CD4-positive, alpha-beta memory T cell (primary cell): ENCODE measurements around the gene SLC35A5. TPM values are rescaled to one million over a fixed set of nuclear protein-coding genes. Genes with fewer than 3 reads are reported as not detected.
"Not testable (repeated sequence)": the region's sequence is repeated elsewhere in the genome, so short reads cannot be mapped to it uniquely, and the experiment has no call there.

Experiments
- CTCF ChIA-PET: fragments of 350-600 bp; sonication (Branson Sonifier 250); formaldehyde crosslinking; loops from one replicate; lab custom pipeline; 2021; ENCODE audit warnings: inconsistent platforms; ENCODE audit not compliant: partially characterized antibody; lab: Charles Lee
- POLR2A ChIA-PET: fragments of 350-600 bp; sonication (Branson Sonifier 250); formaldehyde crosslinking; loops from one replicate; lab custom pipeline; 2021; ENCODE audit not compliant: partially characterized antibody; lab: Charles Lee
- DNase-seq, 5 donors: peaks; one replicate each; pipeline versions ENCODE4 v3.0.0 to v3.0.0-alpha.2; 2020 to 2022; ENCODE audit warnings: mixed read lengths in 1 of 5
- H3K27ac ChIP-seq: one replicate; pipeline ENCODE4 v1.7.0; 2013; ENCODE audit warnings: low read depth, low read length
- H3K27me3 ChIP-seq: 2 replicates; pipeline ENCODE4 v1.7.0; 2013; ENCODE audit warnings: mild to moderate bottlenecking, low read length, moderate library complexity; ENCODE audit not compliant: insufficient read depth
- H3K36me3 ChIP-seq: 2 replicates; pipeline ENCODE4 v1.7.0; 2013; ENCODE audit warnings: mild to moderate bottlenecking, low read length, moderate library complexity; ENCODE audit not compliant: insufficient read depth
- H3K4me1 ChIP-seq: 2 replicates; pipeline ENCODE4 v1.7.0; 2013; ENCODE audit warnings: mild to moderate bottlenecking, low read length, moderate library complexity; ENCODE audit not compliant: insufficient read depth
- H3K4me3 ChIP-seq, 2 donors: one replicate each; pipeline ENCODE4 v1.7.0; 2013; ENCODE audit warnings: low read length in 2 of 2, mild to moderate bottlenecking in 1 of 2
- H3K9me3 ChIP-seq, 2 donors: one replicate each; pipeline ENCODE4 v1.7.0; 2013; ENCODE audit warnings: low read length in 2 of 2, control low read depth in 1 of 2; ENCODE audit not compliant: control insufficient read depth in 1 of 2
- H3K27ac Mint-ChIP-seq, 7 donors: one replicate each; pipeline ENCODE4 v1.8.0; 2020 to 2021; ENCODE audit warnings: mixed read lengths in 7 of 7, mild to moderate bottlenecking in 6 of 7, inconsistent platforms in 3 of 7, moderate library complexity in 3 of 7
- H3K27me3 Mint-ChIP-seq, 2 donors: one replicate each; pipeline ENCODE4 v1.8.0; 2020 to 2021; ENCODE audit warnings: mixed read lengths in 2 of 2
- H3K36me3 Mint-ChIP-seq, 2 donors: one replicate each; pipeline ENCODE4 v1.8.0; 2020 to 2021; ENCODE audit warnings: mixed read lengths in 2 of 2, inconsistent platforms in 1 of 2, mild to moderate bottlenecking in 1 of 2
- H3K4me1 Mint-ChIP-seq, 4 donors: one replicate each; pipeline ENCODE4 v1.8.0; 2020 to 2021; ENCODE audit warnings: mixed read lengths in 4 of 4, mild to moderate bottlenecking in 1 of 4
- H3K4me3 Mint-ChIP-seq, 8 donors: one replicate each; pipeline ENCODE4 v1.8.0; 2020 to 2021; ENCODE audit warnings: mixed read lengths in 8 of 8, mild to moderate bottlenecking in 7 of 8, moderate library complexity in 6 of 8, inconsistent platforms in 3 of 8
- H3K9me3 Mint-ChIP-seq, 8 donors: one replicate each; pipeline ENCODE4 v1.8.0; 2020 to 2021; ENCODE audit warnings: mixed read lengths in 8 of 8, mild to moderate bottlenecking in 5 of 8, inconsistent platforms in 3 of 8, moderate library complexity in 1 of 8
- intact Hi-C: fragments of 100-400 bp; cut with micrococcal nuclease; formaldehyde crosslinking; loops from one replicate; pipeline ENCODE4 v1.15.1; 2023
- polyA plus RNA-seq, 2 donors: library from polyadenylated mRNA; unstranded; fragments of 300-500 nt; fragmentation: Illumina TruSeq; gene quantifications; one replicate each; pipeline ENCODE4 v1.2.3, GENCODE V29; 2021
- total RNA-seq, 2 experiments: library from RNA; stranded (reverse); gene quantifications; one replicate each; pipeline ENCODE4 v1.2.3, GENCODE V29; 2021

SLC35A5 gene
- total RNA-seq, result 10 to 100 TPM; 25.5 to 26.6 TPM
- polyA plus RNA-seq, result 10 to 100 TPM; 13.9 to 24.9 TPM

DNA sequence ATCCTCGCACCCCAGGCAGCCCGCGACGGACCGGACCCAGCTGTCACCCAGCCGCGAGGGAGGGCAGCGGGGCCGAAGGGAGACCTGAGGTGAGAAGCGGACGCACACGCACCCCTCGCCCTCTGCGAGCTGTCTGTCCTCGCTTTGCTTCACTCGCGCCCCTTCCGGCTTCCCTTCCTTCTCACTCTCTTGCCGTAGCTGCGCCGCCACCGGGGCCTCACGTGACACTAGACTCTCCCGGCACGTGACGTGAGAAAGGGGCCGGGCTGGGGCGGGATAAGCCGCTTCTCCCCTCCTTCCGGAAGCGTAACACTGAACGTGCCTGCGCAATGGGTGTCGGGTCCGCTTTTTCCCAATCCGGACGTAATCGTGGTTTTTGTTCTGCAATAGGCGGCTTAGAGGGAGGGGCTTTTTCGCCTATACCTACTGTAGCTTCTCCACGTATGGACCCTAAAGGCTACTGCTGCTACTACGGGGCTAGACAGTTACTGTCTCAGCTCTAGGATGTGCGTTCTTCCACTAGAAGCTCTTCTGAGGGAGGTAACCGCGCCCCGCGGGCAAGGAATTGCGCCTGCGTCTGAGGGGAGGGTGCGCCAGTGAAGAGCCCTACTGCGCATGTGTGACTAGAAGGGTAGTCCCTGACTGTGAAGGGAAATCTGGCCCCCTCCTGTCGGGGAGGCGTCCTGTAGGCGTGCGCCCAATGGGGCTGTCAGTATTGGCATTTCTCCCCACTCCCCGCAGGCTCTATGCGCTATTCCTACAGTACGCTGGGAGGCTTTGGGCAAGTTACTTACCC lies at the start of gene SLC35A5, which contains the start of gene ATG3:
Gene SLC35A5 (plus strand): TSS at position 312 of the 796 bp plus-strand sequence. CDS start 1,359 bp downstream, outside the sequence.
Gene ATG3 (minus strand): TSS at position 229 of the 796 bp plus-strand sequence. CDS start 434 bp downstream, outside the sequence.
- H3K27ac Mint-ChIP-seq, result peak within 1 kb of the TSS; percentile 97 to 100 (median 100)
- ChIA-PET POLR2A (interaction anchor here (0.8 to 2.7 kb wide), 27 partner anchors 9 to 1653 kb away, joined by 3 to 13 read pairs (median 4); partner anchors contain the start of genes ABHD10, ATP6V1A, BTLA and CD200), CTCF (interaction anchor here (0.7 to 1.5 kb wide), 6 partner anchors 9 to 453 kb away, joined by 3 to 4 read pairs (median 3); no protein-coding TSS in a partner anchor)
- H3K36me3 Mint-ChIP-seq, result peaks cover 26 to 44% of the 10 kb centered on the region in 2 donors
- H3K4me3 Mint-ChIP-seq, result peak within 1 kb of the TSS; percentile 96 to 99 (median 98)
- H3K4me1 ChIP-seq, result peaks cover 44% of the 10 kb centered on the region
- peak; percentile 99 to 100 (median 99) for DNase-seq
- intact Hi-C loops, result loop anchor here (1.0 to 10.0 kb wide), 11 partner anchors 63 to 1490 kb away; partner anchors contain the start of genes ABHD10, BTLA, CD200R1 and GCSAM
- H3K36me3 ChIP-seq, result no peaks in the 10 kb centered on the region
- H3K4me3 ChIP-seq, result peak within 1 kb of the TSS; percentile 81 to 92
- no peaks in the 10 kb centered on the region for H3K27me3 Mint-ChIP-seq
- no peaks in the 10 kb centered on the region for H3K27me3 ChIP-seq
- H3K9me3 Mint-ChIP-seq, result peaks cover 0 to 4% (median 0%) of the 10 kb centered on the region in 8 donors
- peaks cover 29 to 59% (median 47%) of the 10 kb centered on the region in 4 donors for H3K4me1 Mint-ChIP-seq
- peak within 1 kb of the TSS; percentile 99 for H3K27ac ChIP-seq
- H3K9me3 ChIP-seq, result no peaks in the 10 kb centered on the region

DNA sequence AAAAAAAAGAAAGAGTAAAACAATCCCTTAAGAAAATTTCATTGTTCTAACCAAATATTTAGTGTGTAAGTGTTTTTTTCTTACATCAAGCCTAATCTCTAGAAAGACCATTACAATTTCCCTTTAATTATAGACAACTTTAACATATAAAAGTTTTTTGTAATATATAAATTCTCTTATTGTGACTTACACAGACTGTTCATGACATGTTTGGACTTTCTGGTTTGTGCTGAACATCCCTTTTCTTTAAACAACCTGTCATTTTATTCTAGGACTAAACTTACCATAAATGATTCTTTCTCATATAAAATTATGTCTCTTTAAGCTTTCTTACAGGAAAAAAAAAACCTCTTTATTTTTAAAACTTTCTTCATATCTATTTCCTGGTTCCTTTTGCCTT lies 49.5 kb upstream of the SLC35A5 start:
- H3K4me1 ChIP-seq, result peaks cover 8% of the 10 kb centered on the region
- Mint-ChIP-seq H3K9me3 (peaks cover 0 to 4% (median 2%) of the 10 kb centered on the region in 8 donors), H3K4me3 (no peak overlapping the region), H3K27me3 (no peaks in the 10 kb centered on the region), H3K27ac (no peak overlapping the region), H3K4me1 (peaks cover 4 to 15% (median 9%) of the 10 kb centered on the region in 4 donors), H3K36me3 (peaks cover 0 to 4% of the 10 kb centered on the region in 2 donors)
- H3K4me3 ChIP-seq, result no peak overlapping the region
- no peaks in the 10 kb centered on the region for H3K27me3 ChIP-seq
- POLR2A ChIA-PET, result interaction anchor here (0.9 kb wide), 1 partner anchor 12 kb away, joined by 3 read pairs; no protein-coding TSS in a partner anchor
- no peaks in the 10 kb centered on the region for H3K9me3 ChIP-seq
- intact Hi-C loops, result no loop called here
- DNase-seq, result no peak
- CTCF ChIA-PET, result no interaction called here
- H3K27ac ChIP-seq, result no peak overlapping the region
- H3K36me3 ChIP-seq, result no peaks in the 10 kb centered on the region

DNA sequence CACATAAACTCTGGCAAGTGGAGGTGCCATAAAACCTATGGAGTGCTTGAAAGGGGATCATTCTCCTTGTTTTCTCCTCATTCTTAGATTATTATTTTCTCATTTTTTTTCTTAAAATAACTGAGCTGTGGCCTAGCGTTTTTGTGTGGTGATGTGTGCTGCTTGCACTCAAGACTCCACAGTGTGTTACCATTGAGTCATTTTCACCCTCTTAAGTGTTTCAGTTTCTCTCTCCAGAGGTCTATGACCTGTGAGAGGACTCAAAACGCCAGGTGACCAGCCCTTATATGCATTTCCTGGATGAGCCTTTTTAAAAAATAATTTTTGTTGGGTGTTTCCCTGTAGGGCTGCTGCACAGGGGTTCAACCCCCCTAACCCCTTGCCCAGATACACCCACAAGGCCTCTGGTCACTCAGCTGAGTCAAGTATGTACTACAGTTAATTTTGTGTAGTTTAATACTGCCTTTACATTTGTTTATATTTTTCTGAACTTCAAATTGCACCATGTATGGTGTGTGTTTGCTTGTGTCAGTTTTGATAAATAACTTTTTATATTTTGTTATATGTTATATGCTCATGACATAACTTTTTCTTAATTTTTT lies 47.2 kb upstream of the SLC35A5 start:
- Histone ChIP-seq H3K9me3 (no peaks in the 10 kb centered on the region), H3K27ac (no peak overlapping the region), H3K36me3 (no peaks in the 10 kb centered on the region), H3K4me3 (no peak overlapping the region), H3K27me3 (no peaks in the 10 kb centered on the region), H3K4me1 (peaks cover 22% of the 10 kb centered on the region)
- intact Hi-C loops, result no loop called here
- Mint-ChIP-seq H3K4me3 (peak overlapping the region in 1 of 8 donors; percentile 38), H3K4me1 (peaks cover 13 to 20% (median 18%) of the 10 kb centered on the region in 4 donors), H3K9me3 (peaks cover 0 to 4% (median 2%) of the 10 kb centered on the region in 8 donors), H3K27me3 (no peaks in the 10 kb centered on the region), H3K36me3 (peaks cover 0 to 4% of the 10 kb centered on the region in 2 donors), H3K27ac (peak overlapping the region in 1 of 7 donors; percentile 35)
- POLR2A ChIA-PET, result no interaction called here
- CTCF ChIA-PET, result interaction anchor here (1.0 to 2.4 kb wide), 4 partner anchors 77 to 403 kb away, joined by 4 to 9 read pairs (median 4); partner anchors contain the start of genes CD200 and SLC9C1
- no peak for DNase-seq

DNA sequence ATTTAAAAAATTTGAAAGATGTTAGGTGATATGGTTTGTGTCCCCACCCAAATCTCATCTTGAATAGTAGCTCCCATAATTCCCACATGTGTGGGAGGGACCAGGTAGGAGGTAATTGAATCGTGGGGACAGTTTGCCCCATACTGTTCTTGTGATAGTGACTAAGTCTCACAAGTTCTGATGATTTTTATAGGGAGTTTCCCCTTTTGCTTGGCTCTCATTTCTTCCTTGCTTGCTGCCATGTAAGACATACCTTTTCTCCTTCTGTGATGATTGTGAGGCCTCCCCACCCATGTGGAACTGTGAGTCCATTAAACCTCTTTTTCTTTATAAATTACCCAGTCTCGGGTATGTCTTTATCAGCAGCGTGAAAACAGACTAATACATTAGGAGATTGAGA lies 42.9 kb upstream of the SLC35A5 start:
- H3K4me1 Mint-ChIP-seq, result peaks cover 13 to 19% (median 17%) of the 10 kb centered on the region in 4 donors
- H3K27me3 Mint-ChIP-seq, H3K9me3 Mint-ChIP-seq, H3K27me3 ChIP-seq, H3K9me3 ChIP-seq, DNase-seq, H3K27ac ChIP-seq, H3K4me3 Mint-ChIP-seq, H3K36me3 ChIP-seq, H3K36me3 Mint-ChIP-seq, H3K4me3 ChIP-seq: not testable (repeated sequence)
- H3K4me1 ChIP-seq, result peaks cover 19% of the 10 kb centered on the region
- POLR2A ChIA-PET, result interaction anchor here (2.1 kb wide), 1 partner anchor 20 kb away, joined by 7 read pairs; the partner anchor contains the start of gene BTLA
- peak overlapping the region in 1 of 7 donors; percentile 58 for H3K27ac Mint-ChIP-seq
- intact Hi-C loops, result loop anchor here (1.0 to 2.0 kb wide), 6 partner anchors 20 to 408 kb away; partner anchors contain the start of gene BTLA
- CTCF ChIA-PET, result interaction anchor here (0.7 to 6.6 kb wide), 11 partner anchors 14 to 410 kb away, joined by 3 to 51 read pairs (median 5); partner anchors contain the start of genes BTLA, CD200 and SLC9C1

DNA sequence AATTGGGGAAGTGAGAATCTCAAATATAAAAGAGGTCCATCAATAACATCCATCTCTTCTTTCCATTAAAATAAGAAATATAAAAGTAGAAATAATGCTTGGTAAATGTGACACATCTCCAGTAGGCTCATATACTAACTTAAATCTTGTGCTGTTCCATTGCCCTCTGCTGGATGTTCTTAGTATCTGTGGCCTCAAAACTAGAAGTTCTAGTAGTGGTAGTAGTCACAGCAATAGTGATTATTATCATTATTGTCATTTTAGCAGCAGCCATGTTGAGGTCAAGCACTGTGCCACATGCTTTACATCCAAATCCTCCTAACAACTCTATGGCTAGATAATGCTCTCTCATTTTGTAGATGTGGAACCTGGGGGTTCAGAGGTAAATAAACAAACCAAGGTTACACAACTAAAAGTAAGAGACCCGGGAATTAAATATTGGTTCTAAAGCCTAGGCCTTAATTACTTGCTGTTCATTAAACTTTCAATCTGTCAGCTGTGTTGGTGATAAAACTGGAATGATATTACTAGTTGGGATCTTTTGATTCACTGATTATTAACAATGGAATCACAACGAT lies 42.3 kb upstream of the SLC35A5 start:
- DNase-seq, result peak; percentile 55 to 70 (median 64)
- Histone ChIP-seq H3K4me3 (no peak overlapping the region), H3K9me3 (no peaks in the 10 kb centered on the region), H3K27me3 (no peaks in the 10 kb centered on the region), H3K36me3 (no peaks in the 10 kb centered on the region), H3K27ac (no peak overlapping the region), H3K4me1 (peaks cover 14% of the 10 kb centered on the region)
- Mint-ChIP-seq H3K9me3 (peaks cover 0 to 4% (median 0%) of the 10 kb centered on the region in 8 donors), H3K4me1 (peaks cover 11 to 15% (median 14%) of the 10 kb centered on the region in 4 donors), H3K27me3 (no peaks in the 10 kb centered on the region), H3K4me3 (no peak overlapping the region), H3K36me3 (peaks cover 8 to 11% of the 10 kb centered on the region in 2 donors), H3K27ac (no peak overlapping the region)
- CTCF ChIA-PET, result interaction anchor here (0.7 to 6.6 kb wide), 17 partner anchors 12 to 408 kb away, joined by 3 to 51 read pairs (median 6); partner anchors contain the start of genes CD200 and SLC9C1
- POLR2A ChIA-PET, result no interaction called here
- intact Hi-C loops, result loop anchor here (1.0 to 2.0 kb wide), 6 partner anchors 21 to 408 kb away; partner anchors contain the start of gene BTLA

- intact Hi-C loops, H3K4me3 Mint-ChIP-seq, H3K4me3 ChIP-seq, H3K4me1 Mint-ChIP-seq, H3K4me1 ChIP-seq, H3K9me3 ChIP-seq, H3K9me3 Mint-ChIP-seq, H3K27ac ChIP-seq, DNase-seq, POLR2A ChIA-PET, H3K27me3 Mint-ChIP-seq, H3K27me3 ChIP-seq: not testable (repeated sequence)
- Mint-ChIP-seq H3K36me3 (peaks cover 20 to 26% of the 10 kb centered on the region in 2 donors), H3K27ac (peak overlapping the region in 2 of 7 donors; percentile 54 to 64)
- CTCF ChIA-PET, result interaction anchor here (1.0 kb wide), 1 partner anchor 14 kb away, joined by 3 read pairs; no protein-coding TSS in a partner anchor
- H3K36me3 ChIP-seq, result peaks cover 13% of the 10 kb centered on the region
Observed at GRCh38 chr3:112524127-112524526, 37.7 kb upstream of the SLC35A5 start.
